HS-27A (cell line): ENCODE data around the gene SMTN.
A peak's percentile ranks its signal among the peaks of the same experiment; 100 is the strongest.
"Not testable (repeated sequence)": the region's sequence is repeated elsewhere in the genome, so short reads cannot be mapped to it uniquely, and the experiment has no call there.

Experiments used
- DNase-seq: peaks from one replicate; pipeline ENCODE4 v3.0.0-alpha.2; 2012; ENCODE audit warnings: low read depth, missing footprints

The SMTN gene

DNA sequence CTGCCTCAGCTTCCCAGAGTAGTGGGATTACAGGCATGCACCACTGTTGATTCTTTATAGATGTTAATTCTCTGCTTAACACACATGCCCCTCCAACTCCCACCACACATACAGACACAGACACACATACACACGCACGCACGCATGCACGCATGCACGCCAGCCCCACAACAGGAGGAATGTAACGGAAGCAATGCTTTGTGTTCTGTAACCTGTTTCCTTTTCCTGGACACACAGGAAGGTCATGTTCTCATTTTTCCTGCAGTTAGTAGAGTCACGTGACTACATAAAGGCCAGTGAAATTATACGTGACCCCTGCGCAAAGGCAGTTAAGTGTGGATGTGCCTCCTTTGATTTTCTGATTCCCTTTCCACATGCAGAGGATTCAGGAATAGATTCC lies 8.0 kb upstream of the SMTN start:
- DNase-seq = not testable (repeated sequence)

DNA sequence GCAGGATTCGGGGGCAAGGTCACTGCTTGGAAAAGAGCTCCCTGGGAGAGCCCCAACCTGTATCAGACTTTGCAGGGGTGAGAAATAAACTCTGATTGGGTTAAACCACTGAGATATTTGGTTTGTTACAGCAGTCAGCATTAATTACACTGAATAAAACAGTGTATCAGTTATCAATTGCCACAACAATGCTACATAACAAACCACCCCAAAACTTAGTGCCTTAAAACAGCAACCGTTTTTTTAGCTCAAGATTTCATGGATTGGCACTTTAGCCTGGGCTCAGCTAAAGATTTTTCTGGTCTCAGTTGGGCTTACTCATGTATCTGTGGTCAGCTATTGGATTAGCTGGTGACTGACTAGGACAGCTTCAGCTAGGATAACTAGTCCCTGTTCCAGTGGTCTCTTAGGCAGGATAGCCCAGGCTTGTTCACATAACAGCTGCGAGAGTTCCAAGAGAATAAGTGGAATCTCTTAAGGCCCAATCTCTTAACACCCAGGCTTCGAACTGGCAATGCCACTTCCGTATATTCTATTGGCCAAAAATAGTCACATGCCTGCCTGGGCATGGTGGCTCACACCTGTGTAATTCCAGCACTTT lies 7.5 kb upstream of the SMTN start:
- DNase-seq = not testable (repeated sequence)

DNA sequence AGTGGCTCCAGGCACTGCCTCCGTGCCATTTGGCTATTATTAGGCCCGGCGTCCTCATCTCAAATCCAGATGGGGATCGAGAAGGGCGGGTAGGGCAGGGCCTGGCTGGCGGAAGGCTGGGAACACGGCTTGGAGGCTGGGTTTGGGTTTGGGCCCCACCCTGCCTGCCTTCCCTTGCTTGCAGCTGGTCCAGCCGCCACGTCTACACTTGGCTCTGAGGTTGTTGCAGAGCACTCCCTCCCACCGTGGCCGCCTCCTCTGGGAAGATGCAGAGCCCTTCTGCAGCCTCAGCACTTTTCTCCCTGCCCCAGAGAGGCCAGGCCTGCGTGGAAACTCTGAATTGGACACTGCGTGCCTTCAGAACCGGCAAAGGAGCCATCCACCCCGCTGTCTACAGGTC lies 5.2 kb upstream of the SMTN start:
- no peak for DNase-seq

DNA sequence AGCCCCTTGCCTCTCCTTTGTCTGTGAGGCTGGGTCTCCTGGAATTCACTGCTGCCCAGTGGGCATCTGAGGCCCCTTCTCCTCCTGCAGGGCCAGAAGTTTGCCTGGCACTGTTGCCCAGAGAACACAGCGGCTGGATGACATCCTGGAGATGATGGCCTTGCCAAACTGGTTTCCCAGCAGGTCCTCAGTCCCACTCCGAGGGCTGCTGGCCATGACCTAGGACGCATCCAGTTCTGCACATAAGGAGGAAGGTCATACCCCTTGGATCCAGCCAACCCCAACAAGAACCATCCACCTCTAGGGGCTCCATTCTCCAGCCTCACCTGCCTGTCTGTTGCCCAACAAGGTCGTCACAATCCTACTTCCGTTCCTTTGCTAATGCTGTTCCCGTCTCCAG lies 3.4 kb upstream of the SMTN start:
- DNase-seq = no peak

DNA sequence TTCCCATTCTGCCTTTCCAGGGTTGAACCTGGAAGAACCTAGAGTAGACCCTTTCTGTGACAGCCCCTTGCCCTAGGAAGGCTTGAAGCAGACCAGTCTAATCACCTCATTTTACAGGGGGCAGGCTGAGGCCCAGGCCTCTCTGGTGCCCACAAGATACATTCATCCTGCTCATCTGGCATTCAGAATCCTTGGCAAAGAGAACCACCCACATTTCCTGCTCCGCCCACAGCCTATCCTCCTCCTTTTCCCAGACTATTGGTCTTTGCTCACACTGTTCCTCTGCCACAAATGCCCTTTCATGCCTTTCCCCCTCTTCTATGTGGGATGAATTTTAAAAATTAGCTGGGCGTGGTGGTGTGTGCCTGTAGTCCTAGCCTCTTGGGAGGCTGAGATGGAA lies 2.7 kb upstream of the SMTN start:
- not testable (repeated sequence) for DNase-seq

DNA sequence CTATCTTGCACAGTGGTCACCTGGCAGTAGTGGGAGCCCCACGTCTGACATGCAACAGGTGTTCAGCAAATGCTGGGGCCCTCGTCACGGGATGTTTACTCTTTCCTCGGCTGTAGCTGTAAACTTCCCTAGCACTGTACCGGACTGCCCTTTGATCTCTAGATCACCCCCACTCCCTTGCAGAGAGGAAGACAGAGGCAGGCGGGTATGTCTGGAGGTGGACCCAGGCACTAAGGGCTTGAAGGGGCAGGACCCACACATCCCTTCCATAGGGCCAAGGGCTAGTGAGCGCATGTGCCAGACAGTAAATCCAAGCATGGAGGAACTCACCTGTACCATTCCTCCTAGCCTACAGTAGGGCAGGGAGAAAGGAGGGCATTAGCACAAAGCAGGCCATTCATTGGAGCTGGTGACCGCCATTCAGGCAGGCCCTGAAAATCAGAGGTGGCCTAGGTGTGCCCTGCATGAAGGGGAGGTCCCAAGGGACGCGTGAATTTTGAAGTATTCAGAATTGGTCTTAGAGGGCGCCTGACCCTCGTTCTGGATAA lies 1.9 kb upstream of the SMTN start:
- DNase-seq = no peak

DNA sequence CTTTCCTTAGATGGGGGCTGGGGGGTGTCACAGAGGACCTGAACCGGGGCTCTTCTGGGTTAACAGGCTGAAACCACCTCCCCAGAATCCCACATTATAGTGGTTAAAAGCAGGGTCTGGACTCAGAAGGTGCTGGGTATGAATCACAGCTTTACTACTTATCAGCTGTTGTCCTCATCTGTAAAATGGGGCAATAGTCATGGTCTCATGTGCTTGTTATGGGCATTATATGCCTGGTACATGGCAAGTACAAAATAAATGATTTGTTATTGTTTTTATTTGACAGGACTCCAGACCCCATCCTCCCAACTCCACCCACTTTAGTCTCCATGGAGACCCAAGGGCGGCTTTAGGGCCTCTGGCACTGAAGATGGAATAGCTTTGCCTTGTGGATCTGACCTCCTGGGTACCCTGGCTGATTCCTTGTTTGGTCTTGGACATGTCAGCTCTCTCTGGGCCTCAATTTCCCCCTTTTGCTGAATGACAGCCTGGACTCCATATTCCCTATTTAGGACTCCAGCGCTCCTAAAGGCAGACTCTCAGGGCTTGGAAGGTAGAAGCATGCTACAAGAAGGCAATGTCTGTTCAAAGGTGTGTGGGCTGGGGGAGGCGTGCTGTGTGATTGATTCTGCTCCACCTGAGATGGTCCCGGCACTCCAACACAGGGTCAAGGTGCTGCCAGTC lies 812 bp upstream of the SMTN start:
- DNase-seq = no peak

DNA sequence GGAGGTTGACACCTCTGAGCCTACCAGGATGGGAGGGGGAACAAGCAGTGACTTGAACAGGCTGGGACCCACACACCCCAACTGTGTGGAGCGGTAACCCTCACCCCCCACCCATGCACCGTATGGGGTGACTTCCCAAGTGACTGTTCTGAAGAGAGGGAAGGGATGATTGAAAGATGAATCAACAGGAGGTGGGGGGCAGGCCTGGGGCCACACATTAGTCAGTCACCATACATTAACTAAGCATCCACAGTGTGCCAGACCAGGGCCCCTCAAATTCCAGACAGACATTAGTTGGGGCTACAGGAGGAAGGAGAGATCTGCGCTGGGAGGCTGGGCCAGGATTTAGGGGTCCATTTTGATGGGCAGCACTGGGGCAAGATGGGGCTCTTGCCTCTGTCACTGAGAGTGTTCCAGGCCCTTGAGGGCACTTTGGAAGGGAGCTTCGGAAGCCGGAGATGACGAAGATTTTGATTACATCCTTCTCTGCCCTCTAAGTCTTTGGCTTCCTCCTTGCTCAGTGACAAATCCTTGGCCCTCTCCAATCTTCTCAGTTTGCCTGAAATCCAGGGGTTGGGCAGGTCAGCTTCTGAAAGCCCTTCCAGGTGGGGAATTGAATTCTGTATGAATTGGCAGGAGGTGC lies 966 bp downstream of the SMTN start:
- DNase-seq = peak; percentile 50

DNA sequence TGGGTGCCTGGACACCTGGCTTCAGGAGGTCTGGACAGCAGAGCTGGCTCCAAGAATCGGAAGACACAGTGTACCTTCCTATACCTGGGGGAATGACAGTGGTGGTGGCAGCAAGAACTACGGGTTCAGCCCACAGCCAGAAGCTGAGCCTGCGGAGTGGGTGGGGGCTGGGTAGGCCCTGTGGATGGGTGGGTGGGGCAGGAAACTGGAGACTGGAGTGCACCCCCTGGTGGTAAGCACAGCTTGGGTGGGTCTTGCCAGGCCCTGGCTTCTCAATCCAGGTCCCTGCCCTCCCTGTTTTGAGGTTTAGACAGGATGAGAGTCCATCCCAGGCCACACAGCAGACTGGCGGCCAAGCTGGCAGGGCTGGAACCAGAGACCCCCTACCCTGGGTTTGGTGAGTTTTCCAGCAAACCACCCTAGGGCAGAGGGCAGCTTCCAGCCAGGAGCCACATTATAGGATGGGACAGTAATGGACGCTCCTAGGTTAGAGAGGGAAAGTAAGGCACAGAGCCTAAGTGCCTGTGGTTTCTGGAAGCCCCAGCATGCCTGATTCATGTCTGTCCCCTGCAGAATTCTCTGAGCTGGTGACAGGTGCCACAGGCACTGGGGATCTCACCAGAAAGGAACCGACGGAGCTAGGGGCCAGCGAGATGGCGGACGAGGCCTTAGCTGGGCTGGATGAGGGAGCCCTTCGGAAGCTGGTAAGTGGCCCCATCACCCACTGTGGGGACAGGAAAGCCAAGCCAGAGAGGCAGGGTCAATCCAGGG lies 1.7 kb downstream of the SMTN start:
- no peak for DNase-seq

DNA sequence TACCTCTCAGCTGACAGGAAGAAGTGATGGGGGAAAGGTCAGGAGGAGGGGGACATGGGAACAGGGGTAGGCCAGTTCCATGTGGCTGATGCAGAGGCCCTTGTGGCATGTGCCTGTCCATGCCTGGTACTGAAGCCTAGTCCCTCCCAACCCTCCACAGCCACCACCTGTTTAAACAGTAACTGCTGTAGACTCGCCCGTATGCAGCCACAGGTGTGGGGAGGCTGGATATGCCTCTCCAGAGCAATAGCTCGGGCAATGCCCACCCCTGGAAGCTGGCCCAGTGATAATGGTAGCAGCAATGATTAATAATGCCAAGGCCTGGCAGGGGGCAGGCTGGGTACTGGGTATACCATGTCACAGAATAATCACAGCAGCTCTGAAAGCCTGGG lies 2.3 kb downstream of the SMTN start:
- no peak for DNase-seq

DNA sequence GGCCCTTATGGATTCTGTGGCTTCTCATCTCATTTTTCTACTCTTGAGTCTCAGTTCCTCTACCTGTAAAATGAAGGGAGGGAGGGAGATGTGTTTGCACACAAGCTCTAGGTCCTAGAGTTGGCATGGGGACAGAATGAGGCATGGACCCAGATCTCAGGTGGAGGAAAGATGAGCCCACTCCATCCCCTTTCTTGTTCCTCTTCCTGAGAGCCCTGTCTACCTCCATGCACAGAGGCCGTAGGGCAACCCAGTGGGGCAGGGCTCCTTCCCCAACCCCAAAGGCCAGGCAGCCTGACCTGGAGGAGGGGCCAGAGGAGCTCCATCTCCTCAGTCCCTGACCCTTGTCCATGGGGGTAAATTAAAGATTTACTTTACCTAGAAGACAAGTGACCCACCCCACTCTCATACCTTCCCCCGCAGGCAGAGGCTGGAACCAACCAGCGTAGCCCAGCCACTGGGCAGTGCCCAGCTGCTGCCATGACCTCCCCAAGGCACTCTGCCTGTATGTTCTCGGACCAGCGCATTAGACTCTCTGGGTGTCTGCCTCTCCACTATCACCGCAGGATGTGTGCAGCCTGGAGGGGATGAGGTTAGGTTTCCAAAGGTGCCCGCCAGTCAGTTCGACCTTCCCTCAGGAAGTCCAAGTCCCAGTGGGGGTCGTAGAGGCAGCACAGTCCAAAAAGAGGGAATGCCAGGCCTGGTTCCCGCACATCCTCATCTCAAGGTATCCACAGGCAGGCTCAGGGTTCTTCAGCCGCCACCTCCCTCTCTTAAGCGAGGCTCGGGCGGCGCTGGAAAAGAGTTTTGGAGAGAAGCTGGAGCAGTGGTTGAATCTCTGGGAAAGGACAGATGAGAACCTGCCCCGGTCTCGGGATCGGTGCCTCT lies 3.0 kb downstream of the SMTN start:
- no peak for DNase-seq

DNA sequence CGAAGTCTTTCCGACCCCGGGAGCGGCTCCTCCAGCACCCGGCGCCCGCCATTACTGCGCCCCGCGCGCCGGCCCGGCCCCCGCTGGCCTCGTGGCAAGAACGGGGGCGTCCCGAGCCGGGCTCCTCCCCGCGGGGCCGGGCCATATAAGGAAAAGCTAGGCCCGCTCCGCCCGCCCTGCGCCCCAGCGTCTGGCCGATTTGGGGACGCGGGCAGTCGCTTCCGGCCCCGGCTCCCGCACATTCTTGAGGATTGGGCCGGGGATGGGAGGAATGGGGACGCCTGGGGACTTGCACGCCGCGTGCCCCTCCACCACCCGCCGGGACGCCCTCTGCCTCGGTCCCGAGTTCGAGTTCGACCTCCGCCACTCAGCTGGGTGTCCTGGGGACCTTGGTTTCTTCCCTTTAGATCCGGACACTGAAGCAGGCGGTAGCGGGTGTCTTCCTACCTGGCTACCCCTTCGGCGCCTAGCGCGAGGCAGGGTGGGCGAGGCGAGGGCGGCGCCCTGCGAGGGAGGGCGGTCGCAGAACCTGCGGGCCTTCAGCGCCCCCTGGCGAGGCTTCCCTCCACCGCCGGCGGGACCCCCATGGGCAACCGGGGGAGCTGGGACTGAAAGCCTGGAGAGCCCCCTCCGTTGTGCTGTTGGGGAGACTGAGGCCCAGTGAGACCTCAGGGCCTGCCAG lies 3.8 kb downstream of the SMTN start:
- DNase-seq = no peak

DNA sequence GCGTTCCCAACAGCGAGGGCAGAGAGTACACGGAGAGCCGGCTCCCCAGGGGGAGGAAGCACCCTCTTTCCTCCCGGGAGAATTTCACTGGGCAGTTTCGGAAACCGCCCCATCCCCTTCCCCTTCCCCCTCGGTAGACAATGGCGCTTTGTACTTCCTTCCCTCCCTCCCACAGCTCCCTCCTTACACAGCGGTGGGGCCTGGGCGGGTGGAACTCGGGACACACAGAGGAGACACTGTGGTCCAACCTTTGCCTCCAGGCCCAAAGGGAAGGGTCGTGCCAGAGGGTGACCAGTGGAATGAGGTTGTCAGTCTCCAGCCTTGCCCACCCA lies 4.3 kb downstream of the SMTN start:
- DNase-seq = no peak

DNA sequence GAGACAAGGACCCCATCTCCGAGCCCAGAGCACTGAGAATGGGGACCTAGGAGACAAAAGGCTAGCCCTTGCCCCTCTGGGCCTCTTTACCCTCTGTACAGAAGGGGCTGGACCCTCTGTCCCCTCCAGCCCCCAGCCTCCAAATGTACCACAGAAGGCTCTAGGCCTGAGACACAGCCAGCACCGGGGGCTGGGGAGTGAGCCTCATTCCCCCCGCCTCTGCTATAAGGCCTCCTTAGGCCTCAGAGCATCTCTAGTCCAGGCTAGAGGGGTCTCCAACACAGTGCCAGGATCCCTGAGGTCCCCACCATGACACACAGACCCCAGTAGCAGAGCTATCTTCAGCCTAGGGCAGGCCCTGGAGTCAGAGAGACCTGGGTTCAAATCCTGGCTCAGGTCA lies 4.8 kb downstream of the SMTN start:
- no peak for DNase-seq

DNA sequence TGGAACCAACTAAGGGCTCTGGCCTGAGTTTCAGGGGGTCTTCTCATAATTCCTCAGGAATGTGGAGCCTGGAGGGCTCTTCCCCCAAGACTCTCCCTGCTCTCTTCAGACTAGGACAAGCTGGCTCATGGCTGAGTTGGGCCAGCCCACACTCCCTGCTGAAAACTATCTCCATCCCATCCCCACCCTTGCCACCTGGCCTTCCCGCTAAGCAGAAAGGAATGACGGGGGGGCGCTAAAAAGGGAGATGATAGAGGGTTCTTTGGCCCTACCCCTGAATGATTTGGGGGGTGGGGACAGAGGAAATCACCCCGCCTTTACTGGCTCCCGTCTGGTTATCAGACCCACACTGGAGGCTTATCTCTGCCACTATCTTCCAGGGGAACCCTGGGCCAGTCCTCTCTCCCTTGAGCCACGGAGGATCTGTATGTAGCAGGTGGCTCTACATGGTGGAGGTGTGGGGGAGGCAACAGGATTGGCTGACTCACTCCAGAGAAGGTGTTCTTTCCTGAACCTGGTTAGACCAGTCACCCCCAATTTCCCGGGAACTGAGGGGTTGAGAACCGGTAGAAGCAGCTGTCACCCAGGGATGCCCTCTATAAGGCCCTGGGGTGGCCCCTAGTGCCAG lies 5.7 kb downstream of the SMTN start:
- no peak for DNase-seq

DNA sequence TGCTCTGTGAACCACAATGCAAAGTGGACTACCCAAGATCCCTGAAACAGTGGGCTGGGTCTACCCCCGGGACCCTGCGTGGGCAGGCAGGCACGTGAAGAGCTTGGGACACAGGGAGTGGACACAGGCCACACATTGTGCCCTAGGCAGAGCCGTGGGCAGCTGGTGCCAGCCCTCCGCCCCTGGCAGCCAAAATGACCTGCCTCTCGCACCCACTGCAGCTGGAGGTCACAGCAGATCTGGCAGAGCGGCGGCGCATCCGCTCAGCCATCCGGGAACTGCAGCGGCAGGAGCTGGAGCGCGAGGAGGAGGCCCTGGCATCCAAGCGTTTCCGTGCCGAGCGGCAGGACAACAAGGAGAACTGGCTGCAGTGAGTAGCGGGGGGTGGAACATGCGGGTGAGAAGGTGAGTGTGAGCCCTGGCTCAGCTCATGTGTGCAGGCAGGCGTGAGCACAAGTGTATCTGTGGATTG lies 6.7 kb downstream of the SMTN start:
- no peak for DNase-seq

DNA sequence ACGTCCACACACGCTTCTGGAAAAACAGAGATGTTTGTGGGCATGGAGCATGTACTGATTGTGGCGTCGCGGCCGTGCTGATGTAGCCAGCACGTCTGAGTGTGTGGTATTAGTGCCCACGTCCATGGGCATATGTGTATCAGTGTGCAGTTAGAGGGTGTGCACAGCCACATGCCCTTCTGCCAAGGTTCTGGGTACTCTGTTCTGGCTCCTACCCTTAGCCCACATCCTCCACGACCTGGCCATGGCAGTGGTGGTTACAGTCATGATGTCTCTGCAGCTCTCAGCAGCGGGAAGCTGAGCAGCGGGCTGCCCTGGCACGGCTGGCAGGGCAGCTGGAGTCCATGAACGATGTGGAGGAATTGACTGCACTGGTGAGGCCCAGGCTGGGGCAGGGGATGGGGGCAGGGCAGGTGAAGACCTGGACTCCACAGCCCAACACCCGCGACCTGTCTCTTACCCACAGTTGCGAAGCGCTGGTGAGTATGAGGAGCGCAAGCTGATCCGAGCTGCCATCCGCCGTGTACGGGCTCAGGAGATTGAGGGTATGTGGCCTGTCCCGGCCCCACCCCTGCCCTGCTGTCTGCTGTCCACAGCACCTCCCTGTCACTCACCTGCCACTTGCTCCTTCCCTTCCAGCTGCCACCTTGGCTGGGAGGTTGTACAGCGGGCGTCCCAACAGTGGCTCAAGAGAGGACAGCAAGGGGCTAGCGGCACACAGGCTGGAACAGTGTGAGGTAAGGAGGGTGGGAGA lies 7.3 kb downstream of the SMTN start:
- no peak for DNase-seq

DNA sequence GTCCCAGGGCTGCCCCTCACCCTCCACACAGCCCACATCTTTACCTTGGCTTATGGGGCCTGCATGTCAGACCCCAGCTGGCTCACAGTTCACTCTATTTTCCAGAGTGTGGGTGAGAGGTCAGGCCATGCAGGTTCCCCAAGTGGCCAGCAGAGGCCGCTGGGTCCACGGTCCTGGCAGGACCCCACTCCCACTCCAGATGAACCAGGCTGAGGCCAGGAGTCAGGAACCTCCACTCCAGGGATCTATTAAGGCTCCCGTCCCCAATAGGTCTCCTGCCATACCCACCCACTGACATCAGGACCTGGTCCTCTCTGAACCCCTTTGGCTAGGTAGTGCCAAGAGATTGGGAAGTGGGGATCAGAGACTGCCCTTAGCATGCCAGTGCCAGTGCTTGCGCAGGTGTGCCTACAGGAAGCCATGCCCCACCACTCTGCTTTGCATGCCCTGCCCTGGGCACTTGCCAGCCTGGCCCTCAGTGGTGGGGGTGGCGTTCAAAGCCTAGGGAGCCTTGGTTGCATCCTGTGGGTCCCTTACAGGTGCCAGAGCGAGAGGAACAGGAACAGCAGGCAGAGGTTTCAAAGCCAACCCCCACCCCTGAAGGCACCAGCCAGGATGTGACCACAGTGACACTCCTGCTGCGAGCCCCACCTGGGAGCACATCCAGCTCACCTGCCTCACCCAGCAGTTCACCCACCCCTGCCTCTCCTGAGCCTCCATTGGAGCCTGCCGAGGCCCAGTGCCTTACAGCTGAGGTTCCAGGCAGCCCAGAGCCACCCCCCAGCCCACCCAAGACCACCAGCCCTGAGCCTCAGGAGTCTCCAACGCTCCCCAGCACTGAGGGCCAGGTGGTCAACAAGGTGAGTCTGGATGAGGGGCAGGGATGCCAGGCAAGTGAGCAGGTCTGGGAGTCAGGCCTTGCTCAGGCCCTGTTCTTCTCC lies 8.3 kb downstream of the SMTN start:
- DNase-seq = no peak
